CD14-positive monocyte (primary cell): Measurements from ENCODE around the gene MARCHF4. TPM values are rescaled to one million over a fixed set of nuclear protein-coding genes. Genes with fewer than 3 reads are reported as not detected.
A peak's percentile ranks its signal among the peaks of the same experiment; 100 is the strongest.

Source experiments
- DNase-seq, 3 donors: peaks; one replicate each; pipeline ENCODE4 v3.0.0-alpha.2; 2011 to 2022
- H2AFZ ChIP-seq: 2 replicates; pipeline ENCODE4 v1.6.0; 2012; ENCODE audit warnings: mild to moderate bottlenecking, low read depth, low read length, inconsistent platforms; ENCODE audit not compliant: insufficient read depth, poor library complexity, severe bottlenecking
- H3K27ac ChIP-seq, 2 donors: 1 replicate in 1 of 2; 2 replicates in 1 of 2; pipeline ENCODE4 v1.5.1; 2012 to 2013; ENCODE audit warnings: low read length in 2 of 2, control low read depth in 1 of 2, inconsistent platforms in 1 of 2, low read depth in 1 of 2, mild to moderate bottlenecking in 1 of 2
- H3K27me3 ChIP-seq, 2 donors: one replicate each; pipeline versions ENCODE4 v1.6.0 to v1.6.1; 2011 to 2013; ENCODE audit warnings: low read length in 2 of 2; ENCODE audit not compliant: control insufficient read depth in 2 of 2, insufficient read depth in 2 of 2
- H3K36me3 ChIP-seq, 2 donors: replicated peaks in 1 of 2; 1 replicate in 1 of 2; 2 replicates in 1 of 2; pipeline versions ENCODE4 v1.5.1 to v1.6.1; 2012 to 2013; ENCODE audit warnings: low read length in 2 of 2, control low read depth in 1 of 2, inconsistent platforms in 1 of 2, mild to moderate bottlenecking in 1 of 2; ENCODE audit not compliant: insufficient read depth in 2 of 2, control insufficient read depth in 1 of 2
- H3K4me1 ChIP-seq, 2 donors: 1 replicate in 1 of 2; 2 replicates in 1 of 2; pipeline versions ENCODE4 v1.5.1 to v1.6.1; 2012 to 2013; ENCODE audit warnings: low read length in 2 of 2, control low read depth in 1 of 2, inconsistent platforms in 1 of 2, mild to moderate bottlenecking in 1 of 2, moderate library complexity in 1 of 2; ENCODE audit not compliant: insufficient read depth in 2 of 2, control insufficient read depth in 1 of 2
- H3K4me2 ChIP-seq: replicated peaks from 2 replicates; pipeline ENCODE3; 2012; ENCODE audit warnings: low read length, moderate library complexity, mild to moderate bottlenecking; ENCODE audit not compliant: poor library complexity, severe bottlenecking; ENCODE audit errors: extremely low read depth
- H3K4me3 ChIP-seq, 3 experiments: fragments of 200-600 bp in 1 of 3; sonication (generic) in 1 of 3; replicated peaks in 1 of 3; 1 replicate in 2 of 3; 2 replicates in 1 of 3; pipeline ENCODE4 v1.5.1; 2011 to 2013; ENCODE audit warnings: low read length in 3 of 3, mild to moderate bottlenecking in 3 of 3, control low read depth in 2 of 3, low read depth in 2 of 3, inconsistent platforms in 1 of 3, moderate library complexity in 1 of 3
- H3K79me2 ChIP-seq: 2 replicates; pipeline ENCODE4 v1.6.0; 2012; ENCODE audit warnings: mild to moderate bottlenecking, control low read depth, inconsistent platforms, low read length, moderate library complexity; ENCODE audit not compliant: insufficient read depth
- H3K9ac ChIP-seq: 2 replicates; pipeline ENCODE4 v1.6.0; 2017; ENCODE audit warnings: low read length, mild to moderate bottlenecking; ENCODE audit not compliant: insufficient read depth, poor library complexity, severe bottlenecking
- H3K9me3 ChIP-seq, 2 donors: replicated peaks in 1 of 2; 1 replicate in 1 of 2; 2 replicates in 1 of 2; pipeline versions ENCODE4 v1.5.1 to v1.6.1; 2012 to 2013; ENCODE audit warnings: low read length in 2 of 2, control low read depth in 1 of 2; ENCODE audit not compliant: control insufficient read depth in 1 of 2, insufficient read depth in 1 of 2
- H4K20me1 ChIP-seq: 2 replicates; pipeline ENCODE4 v1.6.0; 2012; ENCODE audit warnings: mild to moderate bottlenecking, low read length, control low read depth, moderate library complexity; ENCODE audit not compliant: insufficient read depth
- H3K27ac Mint-ChIP-seq, 7 donors: one replicate each; pipeline ENCODE4 v1.8.0; 2020; ENCODE audit warnings: mild to moderate bottlenecking in 7 of 7, mixed read lengths in 7 of 7, moderate library complexity in 6 of 7, inconsistent platforms in 2 of 7
- H3K27me3 Mint-ChIP-seq, 3 donors: one replicate each; pipeline ENCODE4 v1.8.0; 2021 to 2022; ENCODE audit warnings: low read depth in 3 of 3, mild to moderate bottlenecking in 3 of 3, mixed read lengths in 3 of 3, moderate library complexity in 3 of 3, inconsistent platforms in 1 of 3
- H3K36me3 Mint-ChIP-seq, 2 donors: one replicate each; pipeline ENCODE4 v1.8.0; 2020; ENCODE audit warnings: mixed read lengths in 2 of 2, inconsistent platforms in 1 of 2, mild to moderate bottlenecking in 1 of 2
- H3K4me1 Mint-ChIP-seq: one replicate; pipeline ENCODE4 v1.8.0; 2020; ENCODE audit warnings: mild to moderate bottlenecking, mixed read lengths
- H3K4me3 Mint-ChIP-seq, 2 donors: one replicate each; pipeline ENCODE4 v1.8.0; 2020; ENCODE audit warnings: mild to moderate bottlenecking in 2 of 2, mixed read lengths in 2 of 2, moderate library complexity in 1 of 2
- H3K9me3 Mint-ChIP-seq, 7 donors: one replicate each; pipeline ENCODE4 v1.8.0; 2020 to 2022; ENCODE audit warnings: mixed read lengths in 7 of 7, mild to moderate bottlenecking in 6 of 7, moderate library complexity in 6 of 7, inconsistent platforms in 2 of 7
- WGBS: methylation state at CpG from one replicate; pipeline ENCODE4 v1.1.5; 2013; ENCODE audit warnings: missing lambda C conversion rate; ENCODE audit not compliant: insufficient coverage; 5-methylcytosine and 5-hydroxymethylcytosine counted together
- intact Hi-C, 2 donors: fragments of 100-400 bp; cut with micrococcal nuclease; formaldehyde crosslinking; loops; one replicate each; pipeline versions ENCODE4 v1.15.0 to v1.15.1; 2023
- polyA plus RNA-seq, 3 donors: library from polyadenylated mRNA; depleted of rRNA in 1 of 3; unstranded in 2 of 3; stranded (reverse) in 1 of 3; fragments of 300-500 nt in 2 of 3; fragments of >200 nt in 1 of 3; fragmentation: Illumina TruSeq in 2 of 3; gene quantifications; 1 replicate in 2 of 3; 2 replicates in 1 of 3; pipeline ENCODE4 v1.2.3, GENCODE V29; 2012 to 2021
- TF ChIP-seq, protein P1 (sequence below): fragments of 200-600 bp; IDR thresholded peaks from one replicate; pipeline ENCODE4 v1.8.0; 2022; ENCODE audit warnings: antibody characterized with exemption, mild to moderate bottlenecking

MARCHF4 gene
- polyA plus RNA-seq, 3 donors: not detected

GRCh38 chr2:216405588-216405987 is 33.3 kb upstream of the MARCHF4 start:
- Histone ChIP-seq H3K36me3 (no peaks in the 10 kb centered on the region), H3K27ac (no peak overlapping the region), H3K9me3 (no peaks in the 10 kb centered on the region), H3K4me3 (no peak overlapping the region), H3K9ac (no peak overlapping the region), H3K4me1 (no peaks in the 10 kb centered on the region), H3K79me2 (no peaks in the 10 kb centered on the region), H4K20me1 (no peaks in the 10 kb centered on the region), H3K27me3 (no peaks in the 10 kb centered on the region), H3K4me2 (no peak overlapping the region), H2AFZ (no peak overlapping the region)
- no peaks in the 10 kb centered on the region for H3K9me3 Mint-ChIP-seq
- H3K4me3 Mint-ChIP-seq: no peak overlapping the region
- DNase-seq: no peak
- intact Hi-C loops: no loop called here
- TF ChIP-seq, protein P1, sequence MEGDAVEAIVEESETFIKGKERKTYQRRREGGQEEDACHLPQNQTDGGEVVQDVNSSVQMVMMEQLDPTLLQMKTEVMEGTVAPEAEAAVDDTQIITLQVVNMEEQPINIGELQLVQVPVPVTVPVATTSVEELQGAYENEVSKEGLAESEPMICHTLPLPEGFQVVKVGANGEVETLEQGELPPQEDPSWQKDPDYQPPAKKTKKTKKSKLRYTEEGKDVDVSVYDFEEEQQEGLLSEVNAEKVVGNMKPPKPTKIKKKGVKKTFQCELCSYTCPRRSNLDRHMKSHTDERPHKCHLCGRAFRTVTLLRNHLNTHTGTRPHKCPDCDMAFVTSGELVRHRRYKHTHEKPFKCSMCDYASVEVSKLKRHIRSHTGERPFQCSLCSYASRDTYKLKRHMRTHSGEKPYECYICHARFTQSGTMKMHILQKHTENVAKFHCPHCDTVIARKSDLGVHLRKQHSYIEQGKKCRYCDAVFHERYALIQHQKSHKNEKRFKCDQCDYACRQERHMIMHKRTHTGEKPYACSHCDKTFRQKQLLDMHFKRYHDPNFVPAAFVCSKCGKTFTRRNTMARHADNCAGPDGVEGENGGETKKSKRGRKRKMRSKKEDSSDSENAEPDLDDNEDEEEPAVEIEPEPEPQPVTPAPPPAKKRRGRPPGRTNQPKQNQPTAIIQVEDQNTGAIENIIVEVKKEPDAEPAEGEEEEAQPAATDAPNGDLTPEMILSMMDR: no peak
- no peak overlapping the region for H3K27ac Mint-ChIP-seq
- 87% methylated on average over 7 of the region's 7 CpGs for WGBS
- peaks cover 0 to 12% (median 7%) of the 10 kb centered on the region in 3 donors for H3K27me3 Mint-ChIP-seq
- H3K4me1 Mint-ChIP-seq: no peaks in the 10 kb centered on the region
- no peaks in the 10 kb centered on the region for H3K36me3 Mint-ChIP-seq

DNA sequence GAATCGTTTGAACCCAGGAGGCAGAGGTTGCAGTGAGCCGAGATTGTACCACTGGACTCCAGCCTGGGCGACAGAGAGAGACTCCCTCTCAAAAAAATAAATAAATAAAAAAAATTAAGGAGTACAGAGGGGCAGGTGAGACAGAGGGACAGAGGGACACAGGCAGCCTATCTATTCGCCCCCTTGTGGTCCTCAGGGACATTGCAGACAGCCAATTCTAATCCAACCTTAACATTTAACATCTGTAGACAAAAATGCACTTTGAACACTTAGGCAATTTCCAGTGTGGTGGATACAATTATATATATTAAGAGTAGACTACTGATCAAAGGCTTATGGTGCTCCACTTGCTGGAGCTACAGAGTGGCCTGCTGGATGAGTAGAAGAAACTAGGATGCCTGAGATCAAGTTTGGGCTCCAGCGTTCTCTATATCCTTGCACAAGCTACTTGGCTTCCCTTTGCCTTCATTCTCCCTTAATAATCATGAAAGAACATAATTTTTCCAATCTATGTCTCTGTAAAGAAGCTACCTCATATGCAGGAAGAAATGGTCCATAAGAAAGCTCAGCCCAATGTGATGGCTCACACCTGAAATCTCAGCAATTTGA is 31.8 kb upstream of the MARCHF4 start:
- Mint-ChIP-seq H3K4me1 (no peaks in the 10 kb centered on the region), H3K27ac (no peak overlapping the region), H3K36me3 (no peaks in the 10 kb centered on the region), H3K27me3 (peaks cover 0 to 10% (median 7%) of the 10 kb centered on the region in 3 donors), H3K9me3 (no peaks in the 10 kb centered on the region), H3K4me3 (no peak overlapping the region)
- Histone ChIP-seq H3K27ac (no peak overlapping the region), H3K4me2 (no peak overlapping the region), H3K9me3 (no peaks in the 10 kb centered on the region), H3K4me3 (no peak overlapping the region), H3K4me1 (no peaks in the 10 kb centered on the region), H3K9ac (no peak overlapping the region), H3K79me2 (no peaks in the 10 kb centered on the region), H2AFZ (no peak overlapping the region), H4K20me1 (no peaks in the 10 kb centered on the region), H3K27me3 (no peaks in the 10 kb centered on the region), H3K36me3 (no peaks in the 10 kb centered on the region)
- intact Hi-C loops: no loop called here
- TF ChIP-seq, protein P1: peak; percentile 92
- WGBS: no CpG with 5 or more reads among the region's 5 CpGs
- peak in 2 of 3 donors; percentile 33 to 42 for DNase-seq
